Right lobe of liver (tissue), 6 donors: ENCODE data around the gene RXYLT1. TPM values are rescaled to one million over a fixed set of nuclear protein-coding genes. Genes with fewer than 3 reads are reported as not detected.
A peak's percentile ranks its signal among the peaks of the same experiment; 100 is the strongest.

Experiments used
- ATAC-seq, 4 donors: fragments of 200-7000 bp; cut with Tn5 transposase; one replicate each; pipeline ENCODE4 v1.9.1; 2020; ENCODE audit warnings: mild to moderate bottlenecking in 4 of 4, moderate library complexity in 4 of 4
- DNase-seq, 3 donors: peaks; one replicate each; pipeline ENCODE4 v3.0.0-alpha.2; 2020
- H3K27ac ChIP-seq, 3 donors: fragments of 200-600 bp; one replicate each; pipeline ENCODE4 v1.8.0; 2022
- H3K27me3 ChIP-seq, 2 donors: fragments of 200-600 bp; one replicate each; pipeline ENCODE4 v1.8.0; 2022
- H3K36me3 ChIP-seq, 4 donors: fragments of 200-600 bp; sonication (generic) in 1 of 4; one replicate each; pipeline versions ENCODE4 v1.5.1 to v1.8.0; 2017 to 2022; ENCODE audit warnings: control low read depth in 1 of 4
- H3K4me1 ChIP-seq, 4 donors: fragments of 200-600 bp; sonication (generic) in 1 of 4; one replicate each; pipeline versions ENCODE4 v1.5.1 to v1.8.0; 2017 to 2022; ENCODE audit warnings: control low read depth in 1 of 4
- H3K4me3 ChIP-seq, 3 donors: fragments of 200-600 bp; one replicate each; pipeline ENCODE4 v1.8.0; 2022
- H3K9me3 ChIP-seq, 4 donors: fragments of 200-600 bp; sonication (generic) in 1 of 4; one replicate each; pipeline versions ENCODE4 v1.5.1 to v1.8.0; 2017 to 2022; ENCODE audit warnings: control low read depth in 1 of 4
- POLR2A ChIP-seq: fragments of 450-650 bp; IDR thresholded peaks from one replicate; pipeline ENCODE4 v1.6.1; 2017; ENCODE audit warnings: antibody characterized with exemption, mild to moderate bottlenecking
- WGBS: methylation state at CpG from one replicate; pipeline ENCODE4 v1.1.6; 2018; ENCODE audit warnings: low coverage, low lambda C conversion rate; ENCODE audit not compliant: insufficient coverage; ENCODE audit errors: missing lambda C conversion rate; 5-methylcytosine and 5-hydroxymethylcytosine counted together
- intact Hi-C, 2 donors: fragments of 100-400 bp; cut with DNase I; formaldehyde crosslinking; loops; one replicate each; pipeline versions ENCODE4 v1.11.2 to v1.14.1; 2022
- total RNA-seq, 6 experiments: library from RNA; depleted of rRNA in 2 of 6; stranded (reverse); fragments of >200 nt in 2 of 6; fragmentation: NEBNext Ultra II Directional in 3 of 6; extraction: Animal tissue kit (Norgen Biotek cat#: 25700) in 3 of 6; gene quantifications; one replicate each; pipeline versions ENCODE4 v1.1.0 to v1.2.4, GENCODE V29; 2016 to 2023
- TF ChIP-seq, protein P1 (sequence below), 4 donors: fragments of 200-600 bp in 3 of 4; fragments of 450-650 bp in 1 of 4; IDR thresholded peaks; one replicate each; pipeline versions ENCODE4 v1.5.1 to v1.8.0; 2016 to 2022; ENCODE audit warnings: antibody characterized with exemption in 4 of 4, mild to moderate bottlenecking in 2 of 4
- donor health status: DM: no; HTN: yes; CAD: no.
- donor health status: DM: no; HTN: no; CAD: no.
- donor health status: DM: no; HTN: no; CAD: no.
- donor health status: DM: no; HTN: yes; CAD: no.
- donor health status: DM: no; HTN: yes; CAD: no.

The RXYLT1 gene
- total RNA-seq, 6 experiments from 2014 or later, result 8.8 to 10.9 (median 10.3) TPM

DNA sequence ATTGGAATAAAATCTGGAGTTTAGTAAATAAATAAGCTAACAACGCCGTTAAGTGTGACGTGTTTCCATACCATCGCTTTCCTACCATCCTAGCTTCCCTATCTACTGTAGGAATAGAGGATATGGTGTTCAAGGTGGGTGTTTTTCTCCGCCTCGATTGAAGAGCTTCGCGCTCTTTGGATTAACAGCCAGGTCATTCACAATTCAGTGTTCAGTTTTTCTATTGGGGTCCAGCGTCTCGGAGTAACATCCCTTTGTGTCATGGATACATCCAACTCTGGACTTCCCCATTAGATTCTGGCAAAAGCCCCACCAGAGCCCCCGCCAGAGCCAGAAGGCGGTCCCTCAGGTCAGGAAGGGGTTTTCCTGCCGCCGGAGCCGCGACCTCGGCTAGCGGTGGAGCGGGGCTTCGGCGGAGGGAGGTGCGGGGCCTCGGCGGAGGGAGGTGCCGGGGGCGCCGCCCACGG, 63.6 kb downstream of the RXYLT1 start:
- TF ChIP-seq, protein P1, sequence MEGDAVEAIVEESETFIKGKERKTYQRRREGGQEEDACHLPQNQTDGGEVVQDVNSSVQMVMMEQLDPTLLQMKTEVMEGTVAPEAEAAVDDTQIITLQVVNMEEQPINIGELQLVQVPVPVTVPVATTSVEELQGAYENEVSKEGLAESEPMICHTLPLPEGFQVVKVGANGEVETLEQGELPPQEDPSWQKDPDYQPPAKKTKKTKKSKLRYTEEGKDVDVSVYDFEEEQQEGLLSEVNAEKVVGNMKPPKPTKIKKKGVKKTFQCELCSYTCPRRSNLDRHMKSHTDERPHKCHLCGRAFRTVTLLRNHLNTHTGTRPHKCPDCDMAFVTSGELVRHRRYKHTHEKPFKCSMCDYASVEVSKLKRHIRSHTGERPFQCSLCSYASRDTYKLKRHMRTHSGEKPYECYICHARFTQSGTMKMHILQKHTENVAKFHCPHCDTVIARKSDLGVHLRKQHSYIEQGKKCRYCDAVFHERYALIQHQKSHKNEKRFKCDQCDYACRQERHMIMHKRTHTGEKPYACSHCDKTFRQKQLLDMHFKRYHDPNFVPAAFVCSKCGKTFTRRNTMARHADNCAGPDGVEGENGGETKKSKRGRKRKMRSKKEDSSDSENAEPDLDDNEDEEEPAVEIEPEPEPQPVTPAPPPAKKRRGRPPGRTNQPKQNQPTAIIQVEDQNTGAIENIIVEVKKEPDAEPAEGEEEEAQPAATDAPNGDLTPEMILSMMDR (IDR thresholded peaks at IDR 0.05), result no peak
- TF ChIP-seq POLR2A, result no peak
- Histone ChIP-seq H3K27me3 (no peaks in the 10 kb centered on the region), H3K4me3 (peak overlapping the region; percentile 74 to 92 (median 80)), H3K9me3 (no peaks in the 10 kb centered on the region), H3K27ac (peak overlapping the region; percentile 66 to 94 (median 78)), H3K4me1 (no peaks in the 10 kb centered on the region), H3K36me3 (no peaks in the 10 kb centered on the region)
- WGBS, result 41% methylated on average over 10 of the region's 28 CpGs
- ATAC-seq (no peak), DNase-seq (no peak)
- intact Hi-C loops, result no loop called here

DNA sequence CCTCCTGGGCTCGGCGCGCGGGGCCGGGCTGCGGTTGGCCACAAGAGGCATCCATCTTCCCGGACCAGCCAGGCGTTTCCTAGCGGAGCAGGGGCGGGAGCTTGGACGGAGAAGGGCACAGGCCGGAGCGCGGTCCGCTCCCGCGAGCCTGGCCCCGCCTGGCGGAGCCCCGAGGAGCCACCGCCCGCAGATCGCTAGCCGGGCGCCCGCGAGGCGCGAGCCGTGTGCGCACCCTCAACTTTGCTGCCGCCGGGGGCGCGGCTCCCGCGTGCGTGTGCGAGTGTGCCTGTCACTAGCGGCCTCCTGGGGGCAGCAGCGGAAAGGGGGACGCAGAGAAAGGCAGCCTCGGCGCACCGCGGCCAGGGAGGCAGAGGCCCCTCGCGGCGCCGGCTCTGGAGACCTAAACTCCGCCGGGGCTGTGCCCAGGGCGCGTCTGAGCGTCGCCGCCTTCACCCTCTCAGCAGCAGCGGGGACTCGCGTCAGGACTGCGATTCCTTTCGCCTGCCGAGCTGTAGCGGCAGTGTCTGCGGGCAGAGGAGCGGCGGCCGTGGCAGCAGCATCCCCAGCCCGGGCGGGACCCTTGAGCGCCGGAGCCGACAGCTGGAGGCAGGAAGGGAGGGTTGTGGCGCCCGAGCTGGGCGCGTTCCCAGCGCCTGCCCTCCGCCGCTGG, 64.1 kb downstream of the RXYLT1 start:
- H3K27me3 ChIP-seq, result no peaks in the 10 kb centered on the region
- peak overlapping the region; percentile 66 to 94 (median 78) for H3K27ac ChIP-seq
- DNase-seq (peak; percentile 89 to 95 (median 92)), ATAC-seq (peak; percentile 91 to 97 (median 94))
- TF ChIP-seq, protein P1 (IDR thresholded peaks at IDR 0.05), result peak; percentile 96 to 100 (median 97)
- peak; percentile 68 for TF ChIP-seq POLR2A
- no peaks in the 10 kb centered on the region for H3K36me3 ChIP-seq
- H3K4me1 ChIP-seq, result no peaks in the 10 kb centered on the region
- H3K4me3 ChIP-seq, result peak overlapping the region; percentile 74 to 92 (median 80)
- no CpG with 5 or more reads among the region's 80 CpGs for WGBS
- H3K9me3 ChIP-seq, result no peaks in the 10 kb centered on the region
- intact Hi-C loops, result no loop called here

DNA sequence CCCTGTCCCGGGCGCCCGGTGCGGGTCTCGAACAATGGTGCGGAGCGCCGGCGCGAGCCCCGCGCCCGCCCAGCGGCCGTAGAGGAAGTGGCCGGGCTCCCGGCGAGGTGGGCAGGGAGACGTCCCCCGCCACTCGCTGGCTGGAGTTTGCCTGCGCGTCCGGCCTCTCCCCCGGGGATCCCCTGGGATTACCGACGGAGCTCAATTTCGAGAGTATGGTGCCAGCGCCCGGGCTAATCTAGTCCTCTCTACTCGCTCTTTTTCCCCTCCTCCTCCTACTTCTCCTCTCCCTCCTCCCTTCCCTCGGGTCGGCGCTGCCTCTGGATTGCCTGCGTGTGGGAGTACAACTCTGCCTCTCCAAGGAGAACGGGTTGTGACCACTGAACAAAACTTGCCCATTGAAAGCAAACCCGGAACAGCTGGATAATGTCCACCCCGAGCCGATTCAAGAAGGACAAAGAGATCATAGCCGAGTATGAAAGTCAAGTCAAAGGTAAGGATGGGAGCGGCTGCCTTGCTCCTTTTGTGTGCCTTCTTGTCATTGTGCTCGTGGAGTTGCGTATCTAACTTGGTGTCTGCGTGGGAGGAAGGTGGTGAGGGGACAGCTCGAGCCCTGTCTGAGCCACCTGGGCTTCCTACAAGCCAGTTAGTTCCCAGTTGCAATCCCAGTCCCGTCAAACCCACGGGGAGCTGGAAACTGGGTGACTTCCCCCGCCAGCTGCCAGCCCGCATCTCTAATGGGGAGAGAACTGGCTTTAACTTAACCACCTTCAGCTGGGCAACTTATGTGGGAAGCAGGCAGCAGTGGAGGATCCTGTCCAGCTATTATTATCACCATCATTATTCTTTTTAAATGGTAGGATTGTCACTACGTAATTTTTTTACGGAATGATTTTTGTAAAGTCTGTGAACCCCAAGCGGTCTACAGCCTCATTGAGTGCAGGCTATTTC, 65.0 kb downstream of the RXYLT1 start, which contains the start of gene SRGAP1:
Gene SRGAP1, plus strand, starts transcription at position 310 of the 951 bp plus-strand sequence. Its CDS starts 117 bp downstream, at position 427.
- intact Hi-C loops, result no loop called here
- ATAC-seq, result peak; percentile 39 to 44 (median 42)

DNA sequence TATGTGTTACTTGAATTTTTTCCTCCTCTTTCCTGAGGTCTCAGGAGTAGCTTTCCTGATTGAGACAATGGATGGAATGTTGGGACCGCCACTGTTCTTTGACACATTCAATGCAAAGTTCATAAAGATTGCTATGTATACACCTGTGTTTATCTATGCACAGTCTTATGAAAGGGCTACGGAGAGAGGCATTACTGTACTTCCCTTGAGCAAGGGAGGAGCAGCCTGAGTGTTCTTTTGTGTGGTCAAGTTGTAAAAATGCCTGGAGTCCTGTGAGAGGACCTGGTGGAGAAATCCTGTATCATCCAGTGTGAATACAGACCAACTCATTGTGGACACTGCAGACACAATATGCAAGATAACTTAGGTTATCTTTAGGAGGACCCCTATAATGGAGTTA, 66.0 kb downstream of the RXYLT1 start:
- no peak for ATAC-seq
- no peaks in the 10 kb centered on the region for H3K36me3 ChIP-seq
- DNase-seq, result no peak
- TF ChIP-seq, protein P1 (IDR thresholded peaks at IDR 0.05), result no peak
- TF ChIP-seq POLR2A, result no peak
- H3K4me3 ChIP-seq, result peak overlapping the region; percentile 8 to 92 (median 74)
- WGBS, result 37% methylated on average over 2 of the region's 2 CpGs
- H3K4me1 ChIP-seq, result no peaks in the 10 kb centered on the region
- no peak overlapping the region for H3K27ac ChIP-seq
- H3K27me3 ChIP-seq, result no peaks in the 10 kb centered on the region
- intact Hi-C loops, result no loop called here
- no peaks in the 10 kb centered on the region for H3K9me3 ChIP-seq

More for the DNA sequence above, 65.0 kb downstream of the RXYLT1 start, which contains the start of gene SRGAP1:
- Histone ChIP-seq H3K27me3 (no peaks in the 10 kb centered on the region), H3K27ac (peak within 1 kb of the TSS; percentile 66 to 94 (median 78)), H3K4me1 (no peaks in the 10 kb centered on the region), H3K4me3 (peak within 1 kb of the TSS; percentile 74 to 92 (median 80)), H3K9me3 (no peaks in the 10 kb centered on the region), H3K36me3 (no peaks in the 10 kb centered on the region)
- peak; percentile 58 to 69 (median 64) for DNase-seq
- whole genome bisulfite sequencing, result 4% methylated on average over 22 of the region's 52 CpGs
- no peak for TF ChIP-seq POLR2A
- TF ChIP-seq, protein P1 (IDR thresholded peaks at IDR 0.05), result no peak
